ENCODE measurements around the gene INF2. TPM values are rescaled to one million over a fixed set of nuclear protein-coding genes. Genes with fewer than 3 reads are reported as not detected.
"Not testable (repeated sequence)": the region's sequence is repeated elsewhere in the genome, so short reads cannot be mapped to it uniquely, and the experiment has no call there.

INF2 gene
- total RNA-seq, 8 experiments from 2014 or later: 2.4 to 31.1 (median 7.5) TPM

GRCh38 chr14:104650981-104651875 lies 38.2 kb upstream of the INF2 start:
- 68 to 91% (median 70%) methylated on average over 3 to 10 of the region's 24 CpGs; no CpG with 5 or more reads in 7 of the 10 experiments for whole genome bisulfite sequencing, 10 experiments

GRCh38 chr14:104651876-104652260 lies 37.5 kb upstream of the INF2 start:
- no peak overlapping the region for H3K27ac ChIP-seq
- no peak overlapping the region for H3K4me3 ChIP-seq
- WGBS, 10 experiments: 78 to 100% (median 84%) methylated on average over 2 to 14 of the region's 20 CpGs; no CpG with 5 or more reads in 5 of the 10 experiments
- ATAC-seq (replicated peaks in 6 of 8): no peak
- H3K4me1 ChIP-seq (replicated peaks in 1 of 2): peaks cover 0 to 8% of the 10 kb centered on the region in 2 donors
- in situ Hi-C loops (cut with MboI; ENCODE audit: low pct_unique_long_range_greater_than_20kb in 2 of 9, low sequenced_read_pairs in 9 of 9, unreplicated experiment in 9 of 9): no loop called here

More at GRCh38 chr14:104650981-104651875, 38.2 kb upstream of the INF2 start:
- no peak overlapping the region for H3K4me3 ChIP-seq
- H3K4me1 ChIP-seq (replicated peaks in 1 of 2): peaks cover 0 to 5% of the 10 kb centered on the region in 2 donors
- no peak overlapping the region for H3K27ac ChIP-seq
- in situ Hi-C loops (cut with MboI; ENCODE audit: low pct_unique_long_range_greater_than_20kb in 2 of 9, low sequenced_read_pairs in 9 of 9, unreplicated experiment in 9 of 9): no loop called here
- ATAC-seq (replicated peaks in 6 of 8): peak in 2 of 8 experiments; percentile 4 to 5

GRCh38 chr14:104652386-104652785 lies 37.0 kb upstream of the INF2 start:
- Histone ChIP-seq H3K4me3 (no peak overlapping the region), H3K27ac (no peak overlapping the region), H3K4me1 (replicated peaks in 1 of 2) (peaks cover 0 to 8% of the 10 kb centered on the region in 2 donors)
- ATAC-seq (replicated peaks in 6 of 8): no peak
- in situ Hi-C loops (cut with MboI; ENCODE audit: low pct_unique_long_range_greater_than_20kb in 2 of 9, low sequenced_read_pairs in 9 of 9, unreplicated experiment in 9 of 9): no loop called here
- 76 to 100% (median 95%) methylated on average over 1 to 7 of the region's 9 CpGs; no CpG with 5 or more reads in 2 of the 10 experiments for WGBS, 10 experiments

- H3K27ac ChIP-seq; ATAC-seq (replicated peaks in 6 of 8); in situ Hi-C loops (cut with MboI; ENCODE audit: low pct_unique_long_range_greater_than_20kb in 2 of 9, low sequenced_read_pairs in 9 of 9, unreplicated experiment in 9 of 9); H3K4me3 ChIP-seq; H3K4me1 ChIP-seq (replicated peaks in 1 of 2): not testable (repeated sequence)
- WGBS, 10 experiments: 61 to 100% (median 99%) methylated on average over 2 to 9 of the region's 52 CpGs; no CpG with 5 or more reads in 4 of the 10 experiments
These were observed 36.1 kb upstream of the INF2 start for GRCh38 chr14:104653130-104653920.

- Histone ChIP-seq H3K4me3 (no peak overlapping the region), H3K4me1 (replicated peaks in 1 of 2) (peaks cover 0 to 8% of the 10 kb centered on the region in 2 donors), H3K27ac (no peak overlapping the region)
- ATAC-seq (replicated peaks in 6 of 8): no peak
- WGBS, 10 experiments: 65 to 100% (median 86%) methylated on average over 1 to 4 of the region's 6 CpGs; no CpG with 5 or more reads in 4 of the 10 experiments
- in situ Hi-C loops (cut with MboI; ENCODE audit: low pct_unique_long_range_greater_than_20kb in 2 of 9, low sequenced_read_pairs in 9 of 9, unreplicated experiment in 9 of 9): no loop called here
These were observed 35.3 kb upstream of the INF2 start for GRCh38 chr14:104654119-104654518.

GRCh38 chr14:104655128-104655848 lies 34.1 kb upstream of the INF2 start:
- 51 to 100% (median 78%) methylated on average over 1 to 6 of the region's 14 CpGs; no CpG with 5 or more reads in 4 of the 10 experiments for WGBS, 10 experiments
- Histone ChIP-seq H3K27ac (no peak overlapping the region), H3K4me1 (replicated peaks in 1 of 2) (peaks cover 0 to 6% of the 10 kb centered on the region in 2 donors), H3K4me3 (no peak overlapping the region)
- in situ Hi-C loops (cut with MboI; ENCODE audit: low pct_unique_long_range_greater_than_20kb in 2 of 9, low sequenced_read_pairs in 9 of 9, unreplicated experiment in 9 of 9): no loop called here
- ATAC-seq (replicated peaks in 6 of 8): no peak

GRCh38 chr14:104656014-104656714 lies 33.3 kb upstream of the INF2 start:
- ATAC-seq (replicated peaks in 6 of 8): peak in 5 of 8 experiments; percentile 10 to 84 (median 61)
- Histone ChIP-seq H3K4me3 (no peak overlapping the region), H3K4me1 (replicated peaks in 1 of 2) (peaks cover 0 to 3% of the 10 kb centered on the region in 2 donors), H3K27ac (peak overlapping the region in 1 of 2 donors; percentile 68)
- in situ Hi-C loops (cut with MboI; ENCODE audit: low pct_unique_long_range_greater_than_20kb in 2 of 9, low sequenced_read_pairs in 9 of 9, unreplicated experiment in 9 of 9): no loop called here
- 17 to 100% (median 67%) methylated on average over 1 to 10 of the region's 29 CpGs; no CpG with 5 or more reads in 2 of the 10 experiments for WGBS, 10 experiments

GRCh38 chr14:104657101-104657524 lies 32.3 kb upstream of the INF2 start:
- Histone ChIP-seq H3K4me3 (no peak overlapping the region), H3K4me1 (replicated peaks in 1 of 2) (peaks cover 0 to 3% of the 10 kb centered on the region in 2 donors), H3K27ac (no peak overlapping the region)
- peak in 4 of 8 experiments; percentile 18 to 55 (median 41) for ATAC-seq (replicated peaks in 6 of 8)
- in situ Hi-C loops (cut with MboI; ENCODE audit: low pct_unique_long_range_greater_than_20kb in 2 of 9, low sequenced_read_pairs in 9 of 9, unreplicated experiment in 9 of 9): no loop called here
- 28 to 90% (median 70%) methylated on average over 2 to 7 of the region's 8 CpGs; no CpG with 5 or more reads in 7 of the 10 experiments for WGBS, 10 experiments

- Histone ChIP-seq H3K4me3 (no peak overlapping the region), H3K27ac (no peak overlapping the region), H3K4me1 (replicated peaks in 1 of 2) (peaks cover 0 to 3% of the 10 kb centered on the region in 2 donors)
- in situ Hi-C loops (cut with MboI; ENCODE audit: low pct_unique_long_range_greater_than_20kb in 2 of 9, low sequenced_read_pairs in 9 of 9, unreplicated experiment in 9 of 9): no loop called here
- WGBS, 10 experiments: 17 to 92% (median 63%) methylated on average over 1 to 12 of the region's 17 CpGs; no CpG with 5 or more reads in 2 of the 10 experiments
- ATAC-seq (replicated peaks in 6 of 8): no peak
These were observed 31.7 kb upstream of the INF2 start for GRCh38 chr14:104657563-104658324.

GRCh38 chr14:104658325-104658712 lies 31.1 kb upstream of the INF2 start:
- in situ Hi-C loops (cut with MboI; ENCODE audit: low pct_unique_long_range_greater_than_20kb in 2 of 9, low sequenced_read_pairs in 9 of 9, unreplicated experiment in 9 of 9): no loop called here
- ATAC-seq (replicated peaks in 6 of 8): no peak

GRCh38 chr14:104659146-104659545 lies 30.3 kb upstream of the INF2 start:
- Histone ChIP-seq H3K27ac (no peak overlapping the region), H3K4me3 (no peak overlapping the region), H3K4me1 (replicated peaks in 1 of 2) (peaks cover 0 to 3% of the 10 kb centered on the region in 2 donors)
- WGBS, 10 experiments: no CpG with 5 or more reads among the region's 5 CpGs
- in situ Hi-C loops (cut with MboI; ENCODE audit: low pct_unique_long_range_greater_than_20kb in 2 of 9, low sequenced_read_pairs in 9 of 9, unreplicated experiment in 9 of 9): no loop called here
- no peak for ATAC-seq (replicated peaks in 6 of 8)

More at GRCh38 chr14:104658325-104658712, 31.1 kb upstream of the INF2 start:
- Histone ChIP-seq H3K4me3 (no peak overlapping the region), H3K4me1 (replicated peaks in 1 of 2) (peaks cover 0 to 3% of the 10 kb centered on the region in 2 donors), H3K27ac (no peak overlapping the region)
- WGBS, 10 experiments: 81 to 100% (median 93%) methylated on average over 2 to 5 of the region's 15 CpGs; no CpG with 5 or more reads in 4 of the 10 experiments
